Dedifferentiated amniotic fluid mesenchymal stem cell (primary cell): ENCODE measurements around the gene C4orf50.

ENCODE experiments used
- DNase-seq: peaks from one replicate; pipeline ENCODE4 v3.0.0-alpha.2; 2016; ENCODE audit errors: extremely low spot score

The C4orf50 gene

GRCh38 chr4:6018331-6018730 is at the start of gene C4orf50:
TSS of gene C4orf50 (minus strand) at chr4:6018431.
- DNase-seq, result no peak

GRCh38 chr4:6065934-6066590 is 47.8 kb upstream of the C4orf50 start:
- no peak for DNase-seq

GRCh38 chr4:6065166-6065565 is 46.9 kb upstream of the C4orf50 start:
- DNase-seq, result no peak

GRCh38 chr4:6064383-6064782 is 46.2 kb upstream of the C4orf50 start:
- no peak for DNase-seq

- no peak for DNase-seq
These were observed 45.5 kb upstream of the C4orf50 start for GRCh38 chr4:6063684-6064083.

- no peak for DNase-seq
These were observed 43.9 kb upstream of the C4orf50 start for GRCh38 chr4:6062133-6062532.

GRCh38 chr4:6059375-6059805 is 41.2 kb upstream of the C4orf50 start:
- DNase-seq, result no peak

- DNase-seq, result no peak
These were observed 40.5 kb upstream of the C4orf50 start for GRCh38 chr4:6058531-6059374.

GRCh38 chr4:6056976-6057766 is 38.9 kb upstream of the C4orf50 start:
- no peak for DNase-seq

GRCh38 chr4:6055436-6055835 is 37.2 kb upstream of the C4orf50 start:
- DNase-seq, result no peak

- no peak for DNase-seq
These were observed 36.8 kb upstream of the C4orf50 start for GRCh38 chr4:6055030-6055429.

GRCh38 chr4:6054162-6054922 is 36.1 kb upstream of the C4orf50 start:
- no peak for DNase-seq

GRCh38 chr4:6052679-6053078 is 34.4 kb upstream of the C4orf50 start:
- no peak for DNase-seq

- DNase-seq, result no peak
These were observed 32.3 kb upstream of the C4orf50 start for GRCh38 chr4:6050551-6050950.

- no peak for DNase-seq
These were observed 31.8 kb upstream of the C4orf50 start for GRCh38 chr4:6049985-6050384.

- DNase-seq, result no peak
These were observed 31.0 kb upstream of the C4orf50 start for GRCh38 chr4:6049278-6049677.

- DNase-seq, result no peak
These were observed 30.3 kb upstream of the C4orf50 start for GRCh38 chr4:6048537-6048936.

GRCh38 chr4:6047130-6047673 is 29.0 kb upstream of the C4orf50 start:
- DNase-seq, result no peak

GRCh38 chr4:6046526-6047129 is 28.4 kb upstream of the C4orf50 start:
- DNase-seq, result no peak

GRCh38 chr4:6044805-6045204 is 26.6 kb upstream of the C4orf50 start:
- DNase-seq, result no peak

- no peak for DNase-seq
These were observed 26.0 kb upstream of the C4orf50 start for GRCh38 chr4:6044276-6044675.
